K562 (cell line): ENCODE results near the gene AMBRA1. TPM values are rescaled to one million over a fixed set of nuclear protein-coding genes. Genes with fewer than 3 reads are reported as not detected.
A peak's percentile ranks its signal among the peaks of the same experiment; 100 is the strongest.

Source experiments
- ATAC-seq: fragments of 200-7000 bp; cut with Tn5 transposase; 3 replicates; pipeline ENCODE4 v1.9.1; 2020; ENCODE audit warnings: moderate library complexity
- BruUV-seq: library from RNA; stranded (reverse); fragments of 400-500 nt; replicated peaks from 2 replicates; lab custom pipeline; 2021; lab: Mats Ljungman, UMichigan
- CTCF ChIA-PET: fragments of 300-600 bp; formaldehyde crosslinking; extraction: SDS; loops from one replicate; lab custom pipeline; 2021; ENCODE audit warnings: low intra/inter-chr PET ratio; lab: Yijun Ruan, JAX
- POLR2A ChIA-PET: fragments of 300-600, 350-650 bp; sonication (Branson Sonifier 250); formaldehyde crosslinking; extraction: SDS; loops from one replicate; lab custom pipeline; 2021; ENCODE audit warnings: antibody characterized with exemption, inconsistent platforms; lab: Yijun Ruan, JAX
- DNase-seq, 4 experiments: peaks; one replicate each; pipeline versions ENCODE4 v3.0.0 to v3.0.0-alpha.2; 2011 to 2018; ENCODE audit warnings: low spot score in 3 of 4, mixed read lengths in 3 of 4; ENCODE audit errors: extremely low read depth in 1 of 4
- FAIRE-seq: peaks from 2 replicates; lab custom pipeline; 2011; peaks lifted over from hg19 to GRCh38; lab: Jason Lieb, UNC
- H2AFZ ChIP-seq: 2 replicates; pipeline ENCODE4 v1.6.0; 2011; ENCODE audit warnings: low read depth, low read length, control low read depth, inconsistent platforms
- H3K27ac ChIP-seq: fragments of 200-600 bp; 3 replicates; pipeline ENCODE4 v1.8.0; 2011; ENCODE audit warnings: low read depth, mild to moderate bottlenecking, control low read depth, inconsistent platforms, low read length, moderate library complexity, mixed read lengths; ENCODE audit errors: extremely low read depth
- H3K27me3 ChIP-seq, 2 experiments: fragments of 300-600 bp in 1 of 2; 2 replicates in 1 of 2; 3 replicates in 1 of 2; pipeline versions ENCODE4 v1.6.0 to v1.8.0; 2011; ENCODE audit warnings: inconsistent platforms in 2 of 2, low read length in 2 of 2, mild to moderate bottlenecking in 1 of 2, mixed read lengths in 1 of 2, moderate library complexity in 1 of 2; ENCODE audit not compliant: control insufficient read depth in 2 of 2, insufficient read depth in 2 of 2
- H3K36me3 ChIP-seq: fragments of 300-600 bp; 3 replicates; pipeline ENCODE4 v1.8.0; 2011; ENCODE audit warnings: mild to moderate bottlenecking, low read length, inconsistent platforms; ENCODE audit not compliant: control insufficient read depth, insufficient read depth
- H3K4me1 ChIP-seq, 2 experiments: fragments of 200-600 bp in 1 of 2; replicated peaks in 1 of 2; 2 replicates in 1 of 2; 3 replicates in 1 of 2; pipeline versions ENCODE4 v1.5.1 to v1.8.0; 2011; ENCODE audit warnings: inconsistent platforms in 2 of 2, low read length in 2 of 2, mild to moderate bottlenecking in 1 of 2, mixed read lengths in 1 of 2, moderate library complexity in 1 of 2; ENCODE audit not compliant: control insufficient read depth in 2 of 2, insufficient read depth in 2 of 2
- H3K4me2 ChIP-seq: 2 replicates; pipeline ENCODE4 v1.6.1; 2011; ENCODE audit warnings: low read length, control low read depth, inconsistent platforms, mixed read lengths; ENCODE audit not compliant: insufficient read depth
- H3K4me3 ChIP-seq: fragments of 200-600 bp; sonication (generic), shearing (Covaris generic); 2 replicates; pipeline ENCODE4 v1.5.1; 2016; ENCODE audit warnings: control low read depth, inconsistent platforms
- H3K79me2 ChIP-seq: fragments of 200-600 bp; 3 replicates; pipeline ENCODE4 v1.8.0; 2011; ENCODE audit warnings: low read length, inconsistent platforms; ENCODE audit not compliant: control insufficient read depth, insufficient read depth
- H3K9ac ChIP-seq, 2 experiments: 2 replicates each; pipeline versions ENCODE4 v1.6.0 to v1.6.1; 2011; ENCODE audit warnings: low read depth in 2 of 2, low read length in 2 of 2, control low read depth in 1 of 2, inconsistent platforms in 1 of 2, mild to moderate bottlenecking in 1 of 2, mixed read lengths in 1 of 2; ENCODE audit not compliant: insufficient read depth in 1 of 2
- H3K9me1 ChIP-seq: one replicate; pipeline ENCODE4 v1.6.0; 2011; ENCODE audit warnings: inconsistent platforms, mild to moderate bottlenecking, low read length, moderate library complexity; ENCODE audit not compliant: control insufficient read depth, insufficient read depth
- H3K9me3 ChIP-seq: replicated peaks from 2 replicates; pipeline ENCODE4 v1.5.1; 2011; ENCODE audit warnings: low read depth, low read length, inconsistent platforms; ENCODE audit not compliant: control insufficient read depth, insufficient read depth
- H4K20me1 ChIP-seq: replicated peaks from 2 replicates; pipeline ENCODE4 v1.6.1; 2011; ENCODE audit warnings: low read length, inconsistent platforms, mixed read lengths; ENCODE audit not compliant: control insufficient read depth, insufficient read depth
- BRD4 ChIP-seq: fragments of 200-600 bp; sonication (generic); IDR thresholded peaks from 2 replicates; pipeline ENCODE4 v1.6.1; 2017; ENCODE audit warnings: inconsistent platforms
- CREBBP ChIP-seq: IDR thresholded peaks from one replicate; pipeline ENCODE4 v1.6.1; 2012; ENCODE audit warnings: low read depth, mild to moderate bottlenecking, control low read depth, inconsistent platforms, low read length
- FIP1L1 ChIP-seq: fragments of 200-400 bp; formaldehyde crosslinking; IDR thresholded peaks from 2 replicates; pipeline ENCODE4 v1.6.1; 2018; ENCODE audit warnings: mild to moderate bottlenecking, low read depth, low read length; ENCODE audit not compliant: poor library complexity, severe bottlenecking
- HDAC2 ChIP-seq: fragments of 450-650 bp; IDR thresholded peaks from 2 replicates; pipeline ENCODE4 v1.6.1; 2016; ENCODE audit warnings: mild to moderate bottlenecking
- HDGF ChIP-seq: fragments of 450-650 bp; IDR thresholded peaks from 2 replicates; pipeline ENCODE4 v1.6.1; 2016
- HNRNPH1 ChIP-seq: fragments of 200-400 bp; formaldehyde crosslinking; optimal IDR thresholded peaks from 2 replicates; pipeline ENCODE3; 2017; ENCODE audit warnings: low read depth, mild to moderate bottlenecking, low read length, moderate library complexity
- HNRNPL ChIP-seq: fragments of 200-400 bp; formaldehyde crosslinking; IDR thresholded peaks from 2 replicates; pipeline ENCODE4 v1.6.1; 2017; ENCODE audit warnings: low read depth, mild to moderate bottlenecking, low read length
- MCM2 ChIP-seq: fragments of 450-650 bp; IDR thresholded peaks from 2 replicates; pipeline ENCODE4 v1.6.1; 2017; ENCODE audit warnings: low read depth, mild to moderate bottlenecking
- POLR2G ChIP-seq: fragments of 200-400 bp; formaldehyde crosslinking; IDR thresholded peaks from 2 replicates; pipeline ENCODE4 v1.6.1; 2017; ENCODE audit warnings: low read depth, mild to moderate bottlenecking, antibody characterized with exemption, low read length, moderate library complexity
- POU5F1 ChIP-seq: fragments of 150-350 bp; IDR thresholded peaks from 2 replicates; pipeline ENCODE4 v1.6.1; 2014; ENCODE audit warnings: borderline replicate concordance, low read length, low read depth, mild to moderate bottlenecking; ENCODE audit not compliant: partially characterized antibody
- STAT5A ChIP-seq: IDR thresholded peaks from 2 replicates; pipeline ENCODE4 v1.6.1; 2012; ENCODE audit warnings: low read length, inconsistent platforms, borderline replicate concordance
- ZC3H11A ChIP-seq: IDR thresholded peaks from 2 replicates; pipeline ENCODE4 v1.6.1; 2012; ENCODE audit warnings: low read depth, low read length, improper control_type of control experiment
- ZNF175 ChIP-seq: fragments of 200-800 bp; sonication (Bioruptor generic); IDR thresholded peaks from 2 replicates; pipeline ENCODE4 v1.6.1; 2016; ENCODE audit warnings: low read depth, mild to moderate bottlenecking, missing genetic modification characterization, missing compliant biosample characterization
- WGBS: fragments of 100-300 bp; shearing (Covaris generic); methylation state at CpG from one replicate; pipeline ENCODE4 v1.1.6; 2016; ENCODE audit warnings: low coverage, mixed read lengths; ENCODE audit not compliant: insufficient coverage; ENCODE audit errors: missing lambda C conversion rate; 5-methylcytosine and 5-hydroxymethylcytosine counted together
- in situ Hi-C: fragments of 300-500 bp; cut with MboI; formaldehyde crosslinking; loops from 4 replicates; pipeline ENCODE4 v1.15.0; 2018; ENCODE audit warnings: inconsistent platforms, mixed read lengths
- intact Hi-C: fragments of 100-400 bp; cut with micrococcal nuclease; formaldehyde crosslinking; loops from 2 replicates; pipeline ENCODE4 v1.14.2; 2022
- polyA plus RNA-seq, 8 experiments: library from polyadenylated mRNA; depleted of rRNA in 4 of 8; stranded (reverse) in 5 of 8; unstranded in 3 of 8; fragments of >200 nt; fragmentation: Nextera tagmentation in 2 of 8; fragmentation: Illumina TruSeq in 1 of 8; extraction: Ambion mirVana in 2 of 8; extraction: Trizol in 1 of 8; gene quantifications; 2 replicates each; pipeline versions ENCODE4 v1.2.1 to v1.2.3, GENCODE V29; 2011 to 2014; ENCODE audit warnings: inconsistent platforms in 1 of 8, missing spikeins in 1 of 8
- total RNA-seq, 7 experiments: library from RNA; depleted of rRNA in 6 of 7; stranded (reverse); fragments of >200 nt in 6 of 7; fragmentation: Illumina TruSeq in 2 of 7; extraction: Trizol in 2 of 7; gene quantifications; 2 replicates each; pipeline versions ENCODE4 v1.2.1 to v1.2.3, GENCODE V29; 2011 to 2021; ENCODE audit warnings: low replicate concordance in 1 of 7
- TF ChIP-seq, protein P1 (sequence below): sonication (generic); formaldehyde crosslinking; IDR thresholded peaks from 2 replicates; pipeline ENCODE4 v1.8.1; 2023; ENCODE audit warnings: mild to moderate bottlenecking, missing genetic modification reagents, moderate library complexity
- TF ChIP-seq, protein P2 (sequence below), 2 experiments: fragments of 450-650 bp; IDR thresholded peaks; 2 replicates each; pipeline ENCODE4 v1.6.1; 2016
- TF ChIP-seq, protein P3 (sequence below): fragments of 450-650 bp; formaldehyde crosslinking; conservative IDR thresholded peaks from 2 replicates; pipeline ENCODE4 v1.4.0; 2022; ENCODE audit warnings: mild to moderate bottlenecking, missing genetic modification characterization

AMBRA1 gene
- total and polyA plus RNA-seq, 9 of the 15 experiments (the other 6 are each of a cell fraction or from before 2014, with no cell fraction given), result 0.15 to 24.5 (median 13.0) TPM

GRCh38 chr11:46367244-46367915, 226.4 kb downstream of the AMBRA1 start (continued):
- TF ChIP-seq, protein P1, sequence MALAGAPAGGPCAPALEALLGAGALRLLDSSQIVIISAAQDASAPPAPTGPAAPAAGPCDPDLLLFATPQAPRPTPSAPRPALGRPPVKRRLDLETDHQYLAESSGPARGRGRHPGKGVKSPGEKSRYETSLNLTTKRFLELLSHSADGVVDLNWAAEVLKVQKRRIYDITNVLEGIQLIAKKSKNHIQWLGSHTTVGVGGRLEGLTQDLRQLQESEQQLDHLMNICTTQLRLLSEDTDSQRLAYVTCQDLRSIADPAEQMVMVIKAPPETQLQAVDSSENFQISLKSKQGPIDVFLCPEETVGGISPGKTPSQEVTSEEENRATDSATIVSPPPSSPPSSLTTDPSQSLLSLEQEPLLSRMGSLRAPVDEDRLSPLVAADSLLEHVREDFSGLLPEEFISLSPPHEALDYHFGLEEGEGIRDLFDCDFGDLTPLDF, result no peak
- TF ChIP-seq STAT5A, result no peak

- Histone ChIP-seq H3K4me3 (no peak overlapping the region), H3K36me3 (peaks cover 70% of the 10 kb centered on the region; the same call in 2 of the 3 replicates), H2AFZ (no peak overlapping the region), H3K9ac (peak overlapping the region in 1 of 2 experiments; percentile 87; a peak in 2 of 4 replicates), H3K4me2 (no peak overlapping the region; the same call in 1 of the 2 replicates), H3K4me1 (peaks cover 18 to 60% of the 10 kb centered on the region in 2 experiments), H3K9me3 (no peaks in the 10 kb centered on the region), H3K79me2 (peaks cover 25% of the 10 kb centered on the region), H3K9me1 (peaks cover 3% of the 10 kb centered on the region), H3K27ac (peak overlapping the region; percentile 45; the same call in 2 of the 3 replicates), H4K20me1 (no peaks in the 10 kb centered on the region; the same call in none of the 2 replicates), H3K27me3 (no peaks in the 10 kb centered on the region)
- ATAC-seq (peak; percentile 1; the same call in 1 of the 3 replicates), DNase-seq (no peak), FAIRE-seq (no peak)
- BruUV-seq, result no TSS peak
- in situ Hi-C loops (no loop called here), intact Hi-C loops (loop anchor here (1.0 to 5.0 kb wide), 3 partner anchors 14 to 119 kb away; no protein-coding TSS in a partner anchor)
- WGBS, result 92% methylated on average over 31 of the region's 31 CpGs
- ChIA-PET CTCF (interaction anchor here (0.6 to 1.5 kb wide), 3 partner anchors 15 to 119 kb away, joined by 3 to 5 read pairs (median 3); no protein-coding TSS in a partner anchor), POLR2A (interaction anchor here (0.6 to 0.9 kb wide), 2 partner anchors 10 to 54 kb away, joined by 3 to 5 read pairs; no protein-coding TSS in a partner anchor)
- TF ChIP-seq HDAC2 (no peak), HDGF (no peak), BRD4 (no peak), ZNF175 (CRISPR knock-in tag) (no peak), MCM2 (no peak), FIP1L1 (peak; percentile 30), ZC3H11A (no peak), POLR2G (peak; percentile 49; the same call in 1 of the 2 replicates), CREBBP (no peak), POU5F1 (no peak), HNRNPL (peak; percentile 52; the same call in 1 of the 2 replicates), HNRNPH1 (no peak)
- TF ChIP-seq, protein P2, sequence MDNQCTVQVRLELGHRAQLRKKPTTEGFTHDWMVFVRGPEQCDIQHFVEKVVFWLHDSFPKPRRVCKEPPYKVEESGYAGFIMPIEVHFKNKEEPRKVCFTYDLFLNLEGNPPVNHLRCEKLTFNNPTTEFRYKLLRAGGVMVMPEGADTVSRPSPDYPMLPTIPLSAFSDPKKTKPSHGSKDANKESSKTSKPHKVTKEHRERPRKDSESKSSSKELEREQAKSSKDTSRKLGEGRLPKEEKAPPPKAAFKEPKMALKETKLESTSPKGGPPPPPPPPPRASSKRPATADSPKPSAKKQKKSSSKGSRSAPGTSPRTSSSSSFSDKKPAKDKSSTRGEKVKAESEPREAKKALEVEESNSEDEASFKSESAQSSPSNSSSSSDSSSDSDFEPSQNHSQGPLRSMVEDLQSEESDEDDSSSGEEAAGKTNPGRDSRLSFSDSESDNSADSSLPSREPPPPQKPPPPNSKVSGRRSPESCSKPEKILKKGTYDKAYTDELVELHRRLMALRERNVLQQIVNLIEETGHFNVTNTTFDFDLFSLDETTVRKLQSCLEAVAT (IDR thresholded peaks at IDR 0.05), result no peak
- TF ChIP-seq, protein P3, sequence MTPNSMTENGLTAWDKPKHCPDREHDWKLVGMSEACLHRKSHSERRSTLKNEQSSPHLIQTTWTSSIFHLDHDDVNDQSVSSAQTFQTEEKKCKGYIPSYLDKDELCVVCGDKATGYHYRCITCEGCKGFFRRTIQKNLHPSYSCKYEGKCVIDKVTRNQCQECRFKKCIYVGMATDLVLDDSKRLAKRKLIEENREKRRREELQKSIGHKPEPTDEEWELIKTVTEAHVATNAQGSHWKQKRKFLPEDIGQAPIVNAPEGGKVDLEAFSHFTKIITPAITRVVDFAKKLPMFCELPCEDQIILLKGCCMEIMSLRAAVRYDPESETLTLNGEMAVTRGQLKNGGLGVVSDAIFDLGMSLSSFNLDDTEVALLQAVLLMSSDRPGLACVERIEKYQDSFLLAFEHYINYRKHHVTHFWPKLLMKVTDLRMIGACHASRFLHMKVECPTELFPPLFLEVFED (CRISPR knock-in tag), result no peak
Observed at GRCh38 chr11:46366661-46367161, 227.1 kb downstream of the AMBRA1 start.
